Activated CD8-positive, alpha-beta memory T cell treated with anti-CD3 and anti-CD28 coated beads for 24 hours (primary cell): ENCODE measurements around the gene KAT2A.
A peak's percentile ranks its signal among the peaks of the same experiment; 100 is the strongest.
"Not testable (repeated sequence)": the region's sequence is repeated elsewhere in the genome, so short reads cannot be mapped to it uniquely, and the experiment has no call there.

ENCODE experiments used
- DNase-seq: peaks from one replicate; pipeline ENCODE4 v3.0.0-alpha.2; 2020

Gene KAT2A

DNA sequence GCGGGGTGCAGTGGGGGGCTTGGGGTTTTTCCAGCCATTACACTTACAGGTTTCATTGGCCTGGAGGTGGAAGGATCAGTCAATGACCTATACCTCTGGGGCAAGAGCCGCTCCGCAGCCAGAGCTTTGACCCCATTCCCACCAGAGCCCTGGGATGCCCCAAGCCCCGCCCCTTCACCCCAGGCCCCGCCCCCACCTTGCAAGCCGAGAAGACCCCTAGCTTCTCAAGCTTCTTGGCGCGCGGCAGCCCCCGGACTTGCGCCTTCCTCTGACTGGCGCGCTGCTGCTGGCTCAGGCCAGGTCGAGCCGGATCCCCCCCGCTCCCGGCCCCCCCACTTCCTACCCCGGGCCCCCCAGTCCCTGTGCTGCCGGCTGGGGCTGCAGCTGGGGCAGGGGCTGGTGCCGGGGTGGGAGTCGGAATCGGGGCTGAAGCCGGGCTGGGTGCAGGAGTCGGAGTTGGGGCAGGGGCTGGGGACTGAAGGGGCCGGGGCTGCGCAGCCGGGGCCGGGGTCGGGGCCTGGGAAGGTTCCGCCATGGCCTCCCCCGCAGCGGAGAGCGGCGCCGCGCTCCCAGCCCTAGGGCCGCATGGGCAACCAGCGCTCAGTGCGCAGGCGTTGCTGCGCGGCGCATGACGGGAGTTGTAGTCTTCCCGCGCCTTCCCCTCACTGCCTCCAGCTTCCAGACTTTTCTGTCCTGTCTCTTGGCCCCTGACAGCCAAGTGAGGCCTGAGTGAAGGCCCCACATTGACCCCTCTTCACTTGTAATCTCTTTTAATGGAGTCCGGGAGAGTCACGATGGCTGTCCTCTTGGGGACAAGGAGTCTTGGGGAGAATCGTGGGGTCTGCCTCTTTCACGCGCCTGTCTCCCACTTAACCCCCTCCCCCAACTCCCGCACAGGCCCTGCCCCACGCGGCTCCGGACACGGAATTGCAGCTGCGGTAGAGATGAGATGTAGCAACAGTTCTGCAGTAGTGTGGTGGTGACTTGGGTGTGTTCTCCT lies at the start of gene KAT2A:
TSS of gene KAT2A (minus strand) at position 598 of the 1,000 bp plus-strand sequence. CDS start at position 535, 63 bp downstream.
- DNase-seq = peak; percentile 90

GRCh38 chr17:42169351-42169750 lies 48.2 kb upstream of the KAT2A start:
- DNase-seq = no peak

GRCh38 chr17:42167807-42168206 lies 46.6 kb upstream of the KAT2A start:
- DNase-seq = no peak

GRCh38 chr17:42166196-42166763 lies 45.1 kb upstream of the KAT2A start:
- no peak for DNase-seq

DNA sequence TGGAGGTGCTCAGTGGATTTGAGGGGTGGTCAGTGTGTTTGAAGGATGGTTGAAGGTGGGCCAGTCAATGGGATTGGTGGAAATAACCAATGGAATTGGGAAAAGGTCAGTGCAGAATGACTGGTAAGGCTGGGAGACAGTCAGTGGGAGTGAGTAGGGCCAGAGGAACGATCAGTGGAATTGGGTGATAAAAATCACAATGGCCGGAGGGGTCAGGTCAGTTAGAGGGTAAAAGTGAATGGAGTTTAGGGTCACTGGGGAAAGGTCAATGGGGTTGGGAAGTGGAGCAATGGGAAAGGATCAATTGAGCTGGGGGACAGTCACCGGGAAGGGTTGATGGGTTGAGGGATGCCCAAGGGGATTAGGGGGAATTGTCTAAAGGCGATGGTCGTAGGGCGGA lies 44.6 kb upstream of the KAT2A start:
- DNase-seq = no peak

- no peak for DNase-seq
These were observed 42.7 kb upstream of the KAT2A start for GRCh38 chr17:42163696-42164407.

DNA sequence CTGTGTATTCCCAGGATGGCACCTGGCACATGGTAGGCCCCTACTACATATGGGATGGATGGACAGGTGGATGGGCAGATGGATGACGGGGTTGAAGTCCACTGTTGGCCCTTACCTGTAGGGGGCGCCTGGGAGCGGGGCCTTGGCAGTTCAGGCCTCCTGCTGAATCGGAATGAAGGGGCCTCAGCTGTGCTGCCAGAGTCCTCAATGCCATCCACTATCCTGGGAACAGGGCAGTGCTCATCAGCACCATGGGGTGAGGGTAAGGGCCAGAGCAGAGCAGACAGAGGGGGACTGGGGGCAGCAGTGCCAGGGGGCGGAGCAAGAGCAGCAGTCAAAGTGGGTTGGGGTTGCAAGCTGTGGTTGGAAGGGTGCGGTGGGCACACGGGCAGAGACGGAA lies 41.9 kb upstream of the KAT2A start:
- peak; percentile 73 for DNase-seq

- DNase-seq = no peak
These were observed 39.4 kb upstream of the KAT2A start for GRCh38 chr17:42160531-42160910.

DNA sequence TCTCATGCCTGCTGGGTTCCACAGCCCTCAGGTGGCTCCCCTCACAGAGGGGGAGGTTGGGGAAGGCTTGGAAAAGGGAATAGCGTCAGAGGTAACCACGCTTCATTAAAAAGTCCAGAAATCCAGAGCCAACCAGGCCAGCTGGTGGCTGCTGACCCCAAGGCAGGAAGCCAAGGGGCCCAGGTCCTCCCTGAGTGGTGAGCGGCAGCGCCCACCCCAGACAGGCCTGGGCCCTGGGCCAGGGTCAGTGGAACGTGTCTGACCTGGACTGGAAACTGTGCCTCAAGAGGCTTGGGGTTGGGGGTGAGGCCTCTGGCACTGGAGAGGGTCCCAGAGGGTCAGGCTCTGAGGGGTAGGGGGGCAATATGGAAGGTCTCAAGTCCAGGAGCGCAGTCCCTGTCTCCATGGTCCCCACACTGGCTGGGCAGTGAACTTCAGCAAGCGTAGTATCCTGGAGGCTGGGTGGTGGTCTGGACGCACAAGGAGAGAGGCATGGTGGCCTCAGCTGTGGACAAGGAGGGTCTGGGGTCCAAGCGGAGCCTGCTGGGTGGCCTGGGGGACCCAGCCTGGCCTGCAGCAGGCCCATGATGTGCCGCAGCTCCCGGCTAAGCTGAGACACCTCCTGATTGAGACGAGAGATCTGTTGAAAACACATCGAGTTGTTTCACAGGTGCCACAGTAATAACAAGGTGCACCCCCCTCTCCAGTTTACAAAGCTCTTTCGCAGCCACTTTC lies 38.8 kb upstream of the KAT2A start:
- no peak for DNase-seq

GRCh38 chr17:42155614-42156045 lies 34.5 kb upstream of the KAT2A start:
- DNase-seq = no peak

DNA sequence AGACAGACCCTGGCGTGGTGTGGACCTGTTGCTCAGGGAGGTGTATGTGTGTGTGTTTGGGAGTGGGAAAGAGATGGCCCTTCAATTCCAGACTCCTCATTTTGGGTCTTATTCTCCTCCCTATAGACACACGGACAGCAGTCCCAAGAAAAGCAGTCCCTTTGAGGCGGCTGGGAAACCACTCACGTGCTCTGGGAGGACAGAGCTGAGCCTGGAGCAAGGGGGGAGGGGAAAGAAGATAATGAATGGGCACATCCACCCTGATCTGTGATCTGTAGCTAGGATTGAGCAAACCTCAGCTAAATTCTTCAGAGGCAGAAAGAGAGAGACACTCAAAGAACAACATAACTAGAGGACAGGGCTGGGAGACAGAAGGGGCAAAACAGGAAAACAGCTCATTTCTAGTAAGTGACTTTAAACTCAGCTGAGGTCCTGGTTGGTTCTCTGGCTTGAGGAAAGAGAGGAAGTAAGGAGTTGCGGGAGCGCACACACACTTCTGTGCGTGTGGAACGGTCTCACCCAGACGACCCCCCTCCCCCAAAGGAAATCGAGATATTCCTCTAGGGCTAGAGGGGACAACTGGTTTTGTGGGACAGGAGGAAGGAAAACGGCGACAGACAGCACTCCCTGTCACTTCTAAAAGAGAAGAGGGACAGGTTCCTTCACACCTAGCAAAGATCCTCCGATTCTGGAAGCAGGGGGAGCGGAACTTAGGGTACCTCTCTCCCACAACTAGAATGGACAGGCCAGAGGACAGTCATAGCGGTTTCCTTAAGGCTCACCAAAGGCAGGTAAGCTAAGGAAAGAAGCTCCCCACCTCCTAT lies 33.0 kb upstream of the KAT2A start:
- no peak for DNase-seq

DNA sequence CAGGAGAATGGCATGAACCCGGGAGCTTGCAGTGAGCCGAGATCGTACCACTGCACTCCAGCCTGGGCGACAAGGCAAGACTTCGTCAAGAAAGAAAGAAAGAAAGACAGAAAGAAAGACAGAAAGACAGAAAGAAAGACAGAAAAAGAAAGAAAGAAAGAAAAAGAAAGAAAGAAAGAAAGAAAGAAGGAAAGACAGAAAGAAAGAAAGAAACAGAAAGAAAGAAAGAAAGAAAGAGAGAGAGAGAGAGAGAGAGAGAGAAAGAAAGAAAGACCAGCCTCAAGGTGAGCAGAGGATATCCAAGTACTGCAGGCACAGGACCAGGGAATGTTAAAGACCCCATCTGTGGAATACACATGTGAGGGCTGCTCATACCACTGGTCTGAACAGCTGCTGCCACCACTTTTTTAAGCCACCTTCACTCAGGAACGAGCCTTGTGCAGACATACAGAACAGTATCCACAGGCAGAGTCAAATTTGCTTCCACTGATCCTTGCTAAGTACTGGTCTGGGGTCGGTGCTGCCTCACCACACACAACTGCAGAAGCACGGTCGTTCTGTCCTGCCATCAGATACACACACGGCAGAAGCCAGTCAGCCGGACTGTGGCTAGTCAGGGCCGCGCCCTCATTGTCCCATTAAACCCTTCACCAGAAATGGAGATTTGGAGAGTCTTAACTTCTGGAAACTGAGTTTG lies 25.9 kb upstream of the KAT2A start:
- DNase-seq = no peak

DNA sequence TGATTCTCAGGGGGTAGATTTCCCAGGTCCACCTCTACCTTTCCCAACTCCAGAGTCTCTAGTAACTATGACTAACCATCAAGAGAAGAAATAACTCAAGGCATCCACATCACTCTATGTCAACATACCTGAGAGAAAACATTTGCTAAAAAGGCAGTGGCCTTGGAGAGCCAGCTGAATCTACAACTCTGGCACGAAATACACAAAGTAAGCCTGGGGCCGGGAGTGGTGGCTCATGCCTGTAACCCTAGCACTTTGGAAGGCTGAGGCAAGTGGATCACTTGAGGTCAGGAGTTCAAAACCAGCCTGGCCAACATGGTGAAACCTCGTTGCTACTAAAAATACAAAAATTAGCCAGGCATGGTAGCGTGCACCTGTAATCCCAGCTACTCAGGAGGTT lies 22.0 kb upstream of the KAT2A start:
- DNase-seq = not testable (repeated sequence)

DNA sequence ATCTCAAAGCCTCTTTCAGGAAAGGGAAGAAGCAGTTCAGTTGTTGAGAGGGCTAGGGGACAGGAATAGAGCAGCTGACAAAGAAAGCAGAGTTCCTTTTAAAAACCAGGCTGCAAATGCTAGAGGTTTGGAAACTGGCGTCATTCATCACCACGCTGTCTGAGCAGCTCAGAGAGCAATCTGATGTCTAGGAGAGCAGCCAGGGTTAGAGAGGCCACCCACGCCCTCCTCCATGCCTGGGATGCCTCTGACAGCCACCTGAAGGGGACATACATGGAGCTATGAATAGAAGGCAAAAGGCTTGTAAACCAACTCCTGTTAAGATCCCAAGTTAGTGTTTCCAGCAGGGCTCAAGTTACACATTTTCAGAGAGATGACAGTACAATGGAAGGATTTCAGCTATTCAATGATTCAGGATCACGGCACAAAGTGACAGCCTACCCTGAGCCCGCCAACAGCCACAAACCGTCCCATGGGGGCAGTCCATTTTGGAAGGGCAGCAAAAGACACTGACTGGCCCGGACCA lies 21.3 kb upstream of the KAT2A start:
- no peak for DNase-seq

DNA sequence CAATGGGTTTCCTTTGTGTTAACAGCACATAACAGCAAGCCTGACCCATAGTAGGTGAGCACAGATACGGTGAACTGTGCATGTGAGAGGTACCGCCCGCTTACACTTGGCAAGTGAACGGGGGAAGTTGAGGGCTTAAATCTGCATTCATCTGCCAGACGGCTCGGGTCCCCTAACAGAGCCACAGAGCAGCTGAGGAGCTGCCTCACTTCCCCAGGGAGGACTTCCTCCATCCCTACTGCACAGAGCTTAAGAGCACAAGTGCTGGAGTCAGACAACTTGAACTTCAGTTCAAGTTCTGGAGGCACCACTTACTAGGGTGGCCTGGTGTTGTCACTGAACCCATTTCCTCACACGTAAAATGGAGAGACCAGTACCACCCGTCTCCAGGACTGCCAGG lies 20.2 kb upstream of the KAT2A start:
- DNase-seq = no peak

DNA sequence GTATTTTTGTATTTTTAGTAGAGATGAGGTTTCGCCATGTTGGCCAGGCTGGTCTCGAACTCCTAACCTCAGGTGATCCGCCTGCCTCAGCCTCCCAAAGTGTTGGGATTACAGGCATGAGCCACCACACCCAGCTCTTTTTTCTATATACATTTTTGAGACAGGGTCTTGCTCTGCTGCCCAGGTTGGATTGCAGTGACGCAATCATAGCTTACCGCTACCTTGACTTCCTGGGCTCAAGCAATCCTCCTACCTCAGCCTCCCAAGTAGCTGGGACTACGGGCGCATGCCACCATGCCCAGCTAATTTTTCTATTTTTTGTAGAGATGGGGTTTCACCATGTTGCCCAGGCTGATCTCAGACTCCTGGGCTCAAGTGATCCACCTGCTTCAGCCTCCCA lies 19.5 kb upstream of the KAT2A start:
- DNase-seq = not testable (repeated sequence)

- no peak for DNase-seq
These were observed 17.8 kb upstream of the KAT2A start for GRCh38 chr17:42138749-42139492.

- DNase-seq = no peak
These were observed 15.5 kb upstream of the KAT2A start for GRCh38 chr17:42136654-42137051.

GRCh38 chr17:42135664-42136653 lies 14.8 kb upstream of the KAT2A start:
- DNase-seq = no peak
